Astrocyte (in vitro differentiated cells and primary cell): ENCODE data around the gene ZNF484. TPM values are rescaled to one million over a fixed set of nuclear protein-coding genes. Genes with fewer than 3 reads are reported as not detected.

Experiments
- DNase-seq: peaks from one replicate; pipeline ENCODE4 v3.0.0-alpha.2; 2010; ENCODE audit warnings: low read depth
- FAIRE-seq: peaks from 2 replicates; lab custom pipeline; 2011; peaks lifted over from hg19 to GRCh38; lab: Jason Lieb, UNC
- H2AFZ ChIP-seq: 2 replicates; pipeline ENCODE4 v1.6.0; 2012; ENCODE audit warnings: low read depth, low read length, inconsistent platforms
- H3K27ac ChIP-seq: 2 replicates; pipeline ENCODE4 v1.5.1; 2011; ENCODE audit warnings: low read depth, low read length, inconsistent platforms
- H3K27me3 ChIP-seq: 2 replicates; pipeline ENCODE4 v1.6.0; 2011; ENCODE audit warnings: low read length, inconsistent platforms; ENCODE audit not compliant: insufficient read depth
- H3K36me3 ChIP-seq: 2 replicates; pipeline ENCODE4 v1.5.1; 2011; ENCODE audit warnings: low read length, inconsistent platforms; ENCODE audit not compliant: insufficient read depth
- H3K4me1 ChIP-seq: 2 replicates; pipeline ENCODE4 v1.5.1; 2011; ENCODE audit warnings: low read length, inconsistent platforms; ENCODE audit not compliant: insufficient read depth
- H3K4me2 ChIP-seq: 2 replicates; pipeline ENCODE4 v1.6.0; 2012; ENCODE audit warnings: low read length, inconsistent platforms
- H3K4me3 ChIP-seq: 2 replicates; pipeline ENCODE4 v1.5.1; 2011; ENCODE audit warnings: low read depth, mild to moderate bottlenecking, low read length, inconsistent platforms; ENCODE audit not compliant: insufficient read depth
- H3K79me2 ChIP-seq: 2 replicates; pipeline ENCODE4 v1.6.0; 2012; ENCODE audit warnings: mild to moderate bottlenecking, low read length, inconsistent platforms; ENCODE audit not compliant: insufficient read depth
- H3K9ac ChIP-seq: 2 replicates; pipeline ENCODE4 v1.6.0; 2012; ENCODE audit warnings: mild to moderate bottlenecking, low read length, inconsistent platforms
- H3K9me3 ChIP-seq: 2 replicates; pipeline ENCODE4 v1.5.1; 2012; ENCODE audit warnings: low read depth, mild to moderate bottlenecking, low read length, inconsistent platforms; ENCODE audit not compliant: insufficient read depth
- H4K20me1 ChIP-seq: 2 replicates; pipeline ENCODE4 v1.6.0; 2012; ENCODE audit warnings: low read length, inconsistent platforms; ENCODE audit not compliant: insufficient read depth
- H3K27ac Mint-ChIP-seq: one replicate; pipeline ENCODE4 v1.8.0; 2021; ENCODE audit warnings: mild to moderate bottlenecking, mixed read lengths; ENCODE audit not compliant: unreplicated experiment
- H3K27me3 Mint-ChIP-seq: one replicate; pipeline ENCODE4 v1.8.0; 2021; ENCODE audit warnings: low read depth, mixed read lengths; ENCODE audit not compliant: unreplicated experiment
- H3K36me3 Mint-ChIP-seq: one replicate; pipeline ENCODE4 v1.8.0; 2021; ENCODE audit warnings: low read depth, mixed read lengths; ENCODE audit not compliant: unreplicated experiment
- H3K4me1 Mint-ChIP-seq: one replicate; pipeline ENCODE4 v1.8.0; 2021; ENCODE audit warnings: low read depth, mixed read lengths; ENCODE audit not compliant: unreplicated experiment
- H3K4me3 Mint-ChIP-seq: one replicate; pipeline ENCODE4 v1.8.0; 2021; ENCODE audit warnings: mild to moderate bottlenecking, moderate library complexity, mixed read lengths; ENCODE audit not compliant: unreplicated experiment
- H3K9me3 Mint-ChIP-seq: one replicate; pipeline ENCODE4 v1.8.0; 2021; ENCODE audit warnings: mild to moderate bottlenecking, mixed read lengths; ENCODE audit not compliant: unreplicated experiment
- EZH2 ChIP-seq: IDR thresholded peaks from 2 replicates; pipeline ENCODE4 v1.6.1; 2012; ENCODE audit warnings: mild to moderate bottlenecking, low read length, inconsistent platforms; ENCODE audit not compliant: insufficient read depth
- total RNA-seq: library from RNA; stranded (reverse); gene quantifications from 2 replicates; pipeline ENCODE4 v1.2.1, GENCODE V29; 2021
- TF ChIP-seq, protein P1 (sequence below): IDR thresholded peaks from 2 replicates; pipeline ENCODE4 v1.5.1; 2011; ENCODE audit warnings: low read depth, mild to moderate bottlenecking, inconsistent platforms, low read length, moderate library complexity; ENCODE audit not compliant: insufficient read depth

Gene ZNF484
- total RNA-seq, 1 donor from 2014 or later = 10.6 TPM

DNA sequence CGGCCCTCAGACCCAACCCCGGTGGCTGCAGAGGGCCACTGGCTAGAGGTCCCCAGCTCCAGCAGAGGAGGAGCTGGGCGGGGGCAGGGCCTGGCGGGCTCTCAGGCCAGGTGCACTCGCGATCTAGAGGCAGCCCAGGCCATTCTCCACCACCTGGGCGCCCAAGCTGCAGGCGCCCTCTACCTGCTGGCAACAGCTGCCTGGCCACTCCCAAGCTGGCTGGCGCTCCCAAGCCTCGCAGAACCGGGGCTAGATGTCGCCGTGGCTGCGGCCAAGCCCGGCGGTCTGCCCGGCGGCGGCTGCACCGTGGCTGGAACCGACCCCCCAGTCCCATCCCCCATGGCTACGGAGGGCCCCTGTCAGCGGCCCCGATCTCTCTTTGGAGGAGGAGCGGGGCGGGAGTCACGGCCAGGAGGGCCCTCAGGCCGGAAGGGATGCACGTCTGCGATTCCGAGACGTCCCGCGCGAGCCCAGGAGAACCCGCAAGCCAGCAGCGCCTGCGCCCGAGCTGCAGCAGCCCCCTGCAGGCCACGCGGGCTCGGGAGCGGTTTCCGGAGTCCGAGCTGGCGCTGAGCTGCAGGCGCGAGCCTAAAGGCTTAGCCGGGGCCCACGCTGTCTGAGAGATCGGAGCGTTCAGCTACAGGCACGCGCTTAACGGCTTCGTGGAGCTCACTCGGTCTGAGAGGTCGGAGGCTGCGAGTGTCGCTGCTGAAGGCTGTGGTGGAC, 68.9 kb downstream of the ZNF484 start:
- peak overlapping the region; percentile 28 for H3K4me3 ChIP-seq
- H2AFZ ChIP-seq = peak overlapping the region; percentile 93
- Mint-ChIP-seq H3K4me3 (peak overlapping the region; percentile 76), H3K9me3 (peaks cover 2% of the 10 kb centered on the region), H3K27me3 (peaks cover 46% of the 10 kb centered on the region), H3K36me3 (no peaks in the 10 kb centered on the region), H3K4me1 (no peaks in the 10 kb centered on the region), H3K27ac (no peak overlapping the region)
- no peaks in the 10 kb centered on the region for H4K20me1 ChIP-seq
- H3K79me2 ChIP-seq = no peaks in the 10 kb centered on the region
- peaks cover 88% of the 10 kb centered on the region for H3K27me3 ChIP-seq
- H3K9me3 ChIP-seq = peaks cover 7% of the 10 kb centered on the region
- DNase-seq = peak; percentile 65
- peak overlapping the region; percentile 85 for H3K4me2 ChIP-seq
- no peak overlapping the region for H3K27ac ChIP-seq
- no peak overlapping the region for H3K9ac ChIP-seq
- peak; percentile 86 for TF ChIP-seq EZH2
- TF ChIP-seq, protein P1, sequence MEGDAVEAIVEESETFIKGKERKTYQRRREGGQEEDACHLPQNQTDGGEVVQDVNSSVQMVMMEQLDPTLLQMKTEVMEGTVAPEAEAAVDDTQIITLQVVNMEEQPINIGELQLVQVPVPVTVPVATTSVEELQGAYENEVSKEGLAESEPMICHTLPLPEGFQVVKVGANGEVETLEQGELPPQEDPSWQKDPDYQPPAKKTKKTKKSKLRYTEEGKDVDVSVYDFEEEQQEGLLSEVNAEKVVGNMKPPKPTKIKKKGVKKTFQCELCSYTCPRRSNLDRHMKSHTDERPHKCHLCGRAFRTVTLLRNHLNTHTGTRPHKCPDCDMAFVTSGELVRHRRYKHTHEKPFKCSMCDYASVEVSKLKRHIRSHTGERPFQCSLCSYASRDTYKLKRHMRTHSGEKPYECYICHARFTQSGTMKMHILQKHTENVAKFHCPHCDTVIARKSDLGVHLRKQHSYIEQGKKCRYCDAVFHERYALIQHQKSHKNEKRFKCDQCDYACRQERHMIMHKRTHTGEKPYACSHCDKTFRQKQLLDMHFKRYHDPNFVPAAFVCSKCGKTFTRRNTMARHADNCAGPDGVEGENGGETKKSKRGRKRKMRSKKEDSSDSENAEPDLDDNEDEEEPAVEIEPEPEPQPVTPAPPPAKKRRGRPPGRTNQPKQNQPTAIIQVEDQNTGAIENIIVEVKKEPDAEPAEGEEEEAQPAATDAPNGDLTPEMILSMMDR = no peak
- H3K4me1 ChIP-seq = peaks cover 12% of the 10 kb centered on the region
- no peak for FAIRE-seq
- no peaks in the 10 kb centered on the region for H3K36me3 ChIP-seq

DNA sequence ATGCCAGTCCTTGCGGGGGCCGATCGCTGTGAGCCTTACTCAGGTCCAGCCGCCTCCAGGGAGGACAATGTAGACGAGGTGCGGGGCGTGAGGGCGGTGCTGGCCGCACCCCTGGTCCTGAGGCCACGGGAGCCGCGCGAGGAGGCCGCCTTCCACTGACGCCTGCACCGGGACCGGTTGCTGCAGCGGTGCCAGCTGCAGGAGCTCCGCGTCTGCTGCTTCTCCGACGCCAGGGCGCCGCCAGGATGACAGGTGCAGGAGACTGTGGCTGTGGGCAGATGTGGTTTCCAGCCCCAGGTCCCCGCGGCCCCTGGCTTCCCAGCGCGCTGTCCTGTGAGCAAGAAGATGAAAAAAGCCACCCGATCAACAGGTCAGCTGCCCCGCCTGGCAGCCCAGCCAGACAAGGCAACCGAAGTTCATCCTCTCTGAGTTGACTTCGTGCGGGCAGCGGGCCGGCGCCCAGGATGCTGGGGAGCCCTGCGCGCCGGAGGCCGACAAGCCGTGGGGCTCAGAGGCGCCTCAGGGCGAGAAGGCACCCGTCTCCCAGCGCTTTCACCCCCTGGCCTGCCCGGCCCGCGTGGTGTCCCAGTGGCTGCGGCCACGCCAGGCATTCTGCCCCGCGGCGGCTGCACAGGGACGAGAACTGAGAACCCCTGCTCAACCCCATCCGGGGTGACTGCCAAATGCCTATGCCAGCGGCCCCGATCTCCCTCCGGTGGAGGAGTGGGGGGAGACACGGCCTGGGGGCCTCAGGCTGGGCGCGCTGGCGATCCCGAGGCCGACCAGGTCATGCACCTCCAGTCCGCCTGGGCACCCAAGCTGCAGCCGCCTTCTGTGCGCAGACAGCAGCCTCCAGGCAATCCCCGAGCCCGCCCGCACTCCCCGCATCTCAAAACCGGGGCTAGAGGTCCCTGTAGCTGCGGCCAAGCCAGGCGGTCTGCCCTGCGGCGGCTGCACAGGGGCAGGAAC, 69.8 kb downstream of the ZNF484 start:
- H3K4me2 ChIP-seq = peak overlapping the region; percentile 85
- H3K27me3 Mint-ChIP-seq = peaks cover 44% of the 10 kb centered on the region
- H3K27ac ChIP-seq = no peak overlapping the region
- H3K4me3 ChIP-seq = no peak overlapping the region
- TF ChIP-seq, protein P1 = no peak
- peak; percentile 95 for TF ChIP-seq EZH2
- peaks cover 12% of the 10 kb centered on the region for H3K4me1 ChIP-seq
- H3K27me3 ChIP-seq = peaks cover 81% of the 10 kb centered on the region
- no peaks in the 10 kb centered on the region for H3K36me3 ChIP-seq
- H3K27ac Mint-ChIP-seq = no peak overlapping the region
- DNase-seq (no peak), FAIRE-seq (no peak)
- H3K9me3 Mint-ChIP-seq = peaks cover 2% of the 10 kb centered on the region
- H3K79me2 ChIP-seq = no peaks in the 10 kb centered on the region
- no peaks in the 10 kb centered on the region for H3K36me3 Mint-ChIP-seq
- no peak overlapping the region for H3K9ac ChIP-seq
- H3K9me3 ChIP-seq = peaks cover 7% of the 10 kb centered on the region
- H3K4me3 Mint-ChIP-seq = no peak overlapping the region
- no peaks in the 10 kb centered on the region for H3K4me1 Mint-ChIP-seq
- H2AFZ ChIP-seq = no peak overlapping the region
- no peaks in the 10 kb centered on the region for H4K20me1 ChIP-seq
